PC-3 (cell line): ENCODE measurements around the gene DAAM2.

Experiments
- EZH2phosphoT487 ChIP-seq: fragments of 300-600 bp; sonication (generic); IDR thresholded peaks from 2 replicates; pipeline ENCODE4 v1.6.1; 2018; ENCODE audit warnings: mild to moderate bottlenecking, antibody characterized with exemption, low read length, borderline replicate concordance
- TF ChIP-seq, protein P1 (sequence below): fragments of 300-600 bp; sonication (generic); conservative IDR thresholded peaks from 2 replicates; pipeline ENCODE4 v1.5.1; 2017; ENCODE audit warnings: antibody characterized with exemption, low read depth, mild to moderate bottlenecking, low read length

GRCh38 chr6:39892490-39893129 is 100.4 kb downstream of the DAAM2 start:
- TF ChIP-seq, protein P1, sequence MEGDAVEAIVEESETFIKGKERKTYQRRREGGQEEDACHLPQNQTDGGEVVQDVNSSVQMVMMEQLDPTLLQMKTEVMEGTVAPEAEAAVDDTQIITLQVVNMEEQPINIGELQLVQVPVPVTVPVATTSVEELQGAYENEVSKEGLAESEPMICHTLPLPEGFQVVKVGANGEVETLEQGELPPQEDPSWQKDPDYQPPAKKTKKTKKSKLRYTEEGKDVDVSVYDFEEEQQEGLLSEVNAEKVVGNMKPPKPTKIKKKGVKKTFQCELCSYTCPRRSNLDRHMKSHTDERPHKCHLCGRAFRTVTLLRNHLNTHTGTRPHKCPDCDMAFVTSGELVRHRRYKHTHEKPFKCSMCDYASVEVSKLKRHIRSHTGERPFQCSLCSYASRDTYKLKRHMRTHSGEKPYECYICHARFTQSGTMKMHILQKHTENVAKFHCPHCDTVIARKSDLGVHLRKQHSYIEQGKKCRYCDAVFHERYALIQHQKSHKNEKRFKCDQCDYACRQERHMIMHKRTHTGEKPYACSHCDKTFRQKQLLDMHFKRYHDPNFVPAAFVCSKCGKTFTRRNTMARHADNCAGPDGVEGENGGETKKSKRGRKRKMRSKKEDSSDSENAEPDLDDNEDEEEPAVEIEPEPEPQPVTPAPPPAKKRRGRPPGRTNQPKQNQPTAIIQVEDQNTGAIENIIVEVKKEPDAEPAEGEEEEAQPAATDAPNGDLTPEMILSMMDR = peak; percentile 64
- TF ChIP-seq EZH2phosphoT487 = no peak
